ENCODE results near the gene ACTL6B. TPM values are rescaled to one million over a fixed set of nuclear protein-coding genes. Genes with fewer than 3 reads are reported as not detected.

Gene ACTL6B
- total and polyA plus RNA-seq, 9 of the 15 experiments (the other 6 are each of a cell fraction or from before 2014, with no cell fraction given) = not detected

- TF ChIP-seq PHF8 (IDR thresholded peaks at IDR 0.05; ENCODE audit: borderline replicate concordance, low read length) = peak; percentile 13; the same call in 1 of the 2 replicates
- TF ChIP-seq POLR2B (IDR thresholded peaks at IDR 0.05; ENCODE audit: low read depth, partially characterized antibody) = peak; percentile 41
- no peak for TF ChIP-seq RNF219 (CRISPR knock-in tag; IDR thresholded peaks at IDR 0.05)
- TF ChIP-seq GATAD2A (IDR thresholded peaks at IDR 0.05) = 0 out of 2 replicates have a peak, but pooled peaks have one; percentile 7
- no peak for TF ChIP-seq KDM1A (IDR thresholded peaks at IDR 0.05)
- no peak; the same call in 1 of the 2 replicates for TF ChIP-seq ZNF766 (CRISPR knock-in tag; conservative IDR thresholded peaks at IDR 0.05)
- peak in 1 of 2 experiments; percentile 100; a peak in 2 of 4 replicates for TF ChIP-seq FOXK2 (conservative IDR thresholded peaks at IDR 0.05 in 1 of 2, IDR thresholded peaks at IDR 0.05 in 1 of 2; ENCODE audit: low read depth in 2 of 2)
- TF ChIP-seq AFF1 (IDR thresholded peaks at IDR 0.05; ENCODE audit: low read depth in 1 of 2, partially characterized antibody in 2 of 2) = peak in 1 of 2 experiments; percentile 92
- TF ChIP-seq TFAM (CRISPR knock-in tag; conservative IDR thresholded peaks at IDR 0.05) = no peak
- no peak for TF ChIP-seq ID3 (CRISPR knock-in tag; IDR thresholded peaks at IDR 0.05)
- TF ChIP-seq ID3 (tag; IDR thresholded peaks at IDR 0.05) = peak; percentile 92
- TF ChIP-seq CEBPZ (IDR thresholded peaks at IDR 0.05; ENCODE audit: borderline replicate concordance, low read depth, low read length) = no peak
- no peak for TF ChIP-seq NR0B1 (IDR thresholded peaks at IDR 0.05; ENCODE audit: partially characterized antibody)
These were observed 17.2 kb upstream of the ACTL6B start, which contains the start of gene GNB2 (continued) for GRCh38 chr7:100673302-100673941.

Measured in K562 (cell line).